ENCODE measurements around the gene POLDIP2.

Gene POLDIP2

GRCh38 chr17:28317099-28317965 is 40.0 kb downstream of the POLDIP2 start:
- DNase-seq (ENCODE audit: low read depth): no peak

GRCh38 chr17:28315846-28316705 is 41.3 kb downstream of the POLDIP2 start:
- DNase-seq (ENCODE audit: low read depth): no peak

- no peak for DNase-seq (ENCODE audit: low read depth)
These were observed 43.5 kb downstream of the POLDIP2 start for GRCh38 chr17:28313841-28314240.

- no peak for DNase-seq (ENCODE audit: low read depth)
These were observed 50.3 kb downstream of the POLDIP2 start for GRCh38 chr17:28306954-28307401.

- DNase-seq (ENCODE audit: low read depth): no peak
These were observed 58.9 kb downstream of the POLDIP2 start for GRCh38 chr17:28298449-28298848.
